AG04449 (cell line): ENCODE results near the gene PTPN14.

Source experiments
- CTCF ChIA-PET: fragments of 350-600 bp; formaldehyde crosslinking; extraction: SDS; loops from one replicate; lab custom pipeline; 2021; ENCODE audit warnings: antibody characterized with exemption; lab: Yijun Ruan, JAX
- POLR2A ChIA-PET: fragments of 400-600, 350-600 bp; formaldehyde crosslinking; extraction: SDS; loops from one replicate; lab custom pipeline; 2020; ENCODE audit warnings: antibody characterized with exemption, inconsistent platforms; lab: Yijun Ruan, JAX
- DNase-seq: peaks from one replicate; pipeline ENCODE4 v3.0.0-alpha.2; 2010; ENCODE audit warnings: low read depth, low spot score
- H3K4me3 ChIP-seq: 2 replicates; pipeline ENCODE4 v1.5.1; 2011; ENCODE audit warnings: low read depth, mild to moderate bottlenecking, control low read depth, low read length
- CTCF ChIP-seq: IDR thresholded peaks from one replicate; pipeline ENCODE4 v1.5.1; 2011; ENCODE audit warnings: mild to moderate bottlenecking, moderate library complexity, low read length, control low read depth, inconsistent platforms; ENCODE audit not compliant: insufficient read depth; ENCODE audit errors: missing control alignments

The PTPN14 gene

GRCh38 chr1:214518361-214518760 is 33.0 kb downstream of the PTPN14 start:
- POLR2A ChIA-PET: no interaction called here
- H3K4me3 ChIP-seq: no peak overlapping the region
- no peak for DNase-seq

GRCh38 chr1:214516434-214517326 is 34.7 kb downstream of the PTPN14 start:
- TF ChIP-seq CTCF: no peak
- H3K4me3 ChIP-seq: no peak overlapping the region
- no peak for DNase-seq
- POLR2A ChIA-PET: interaction anchor here (1.0 kb wide), 1 partner anchor 64 kb away, joined by 3 read pairs; no protein-coding TSS in a partner anchor
- CTCF ChIA-PET: interaction anchor here (1.2 to 2.3 kb wide), 3 partner anchors 68 to 183 kb away, joined by 3 to 7 read pairs (median 4); no protein-coding TSS in a partner anchor

More at GRCh38 chr1:214518361-214518760, 33.0 kb downstream of the PTPN14 start:
- no peak for TF ChIP-seq CTCF
- CTCF ChIA-PET: interaction anchor here (2.3 kb wide), 1 partner anchor 185 kb away, joined by 7 read pairs; no protein-coding TSS in a partner anchor

- POLR2A ChIA-PET: interaction anchor here (0.6 to 1.0 kb wide), 2 partner anchors 63 to 113 kb away, joined by 3 read pairs; no protein-coding TSS in a partner anchor
- no peak for TF ChIP-seq CTCF
- DNase-seq: no peak
- H3K4me3 ChIP-seq: no peak overlapping the region
- CTCF ChIA-PET: interaction anchor here (1.2 kb wide), 2 partner anchors 12 to 112 kb away, joined by 3 to 4 read pairs; no protein-coding TSS in a partner anchor
Measured at GRCh38 chr1:214515544-214516433, 35.6 kb downstream of the PTPN14 start.

- no peak for TF ChIP-seq CTCF
- ChIA-PET CTCF (interaction anchor here (1.1 to 1.2 kb wide), 2 partner anchors 11 to 182 kb away, joined by 3 read pairs; no protein-coding TSS in a partner anchor), POLR2A (interaction anchor here (0.6 kb wide), 1 partner anchor 112 kb away, joined by 3 read pairs; no protein-coding TSS in a partner anchor)
- no peak for DNase-seq
- no peak overlapping the region for H3K4me3 ChIP-seq
Measured at GRCh38 chr1:214514819-214515383, 36.5 kb downstream of the PTPN14 start.

- TF ChIP-seq CTCF: no peak
- CTCF ChIA-PET: interaction anchor here (1.1 to 1.2 kb wide), 2 partner anchors 11 to 181 kb away, joined by 3 read pairs; no protein-coding TSS in a partner anchor
- no peak overlapping the region for H3K4me3 ChIP-seq
- POLR2A ChIA-PET: no interaction called here
- DNase-seq: no peak
Measured at GRCh38 chr1:214514032-214514818, 37.2 kb downstream of the PTPN14 start.
